HepG2 (cell line): Measurements from ENCODE around the gene FOSB. TPM values are rescaled to one million over a fixed set of nuclear protein-coding genes. Genes with fewer than 3 reads are reported as not detected.

ENCODE experiments used
- BRCA1 ChIP-seq: sonication (generic); formaldehyde crosslinking; IDR thresholded peaks from 2 replicates; pipeline ENCODE4 v1.4.0; 2020; ENCODE audit warnings: missing genetic modification reagents
- CBFB ChIP-seq: sonication (generic); formaldehyde crosslinking; IDR thresholded peaks from 2 replicates; pipeline ENCODE4 v1.4.0; 2020; ENCODE audit warnings: missing genetic modification reagents
- CBX5 ChIP-seq: sonication (generic); formaldehyde crosslinking; IDR thresholded peaks from 2 replicates; pipeline ENCODE4 v1.4.0; 2020; ENCODE audit warnings: missing genetic modification reagents, borderline replicate concordance
- DR1 ChIP-seq: sonication (generic); formaldehyde crosslinking; IDR thresholded peaks from 2 replicates; pipeline ENCODE4 v1.8.0; 2021; ENCODE audit warnings: mild to moderate bottlenecking, missing genetic modification reagents, inconsistent platforms
- GZF1 ChIP-seq: sonication (generic); formaldehyde crosslinking; IDR thresholded peaks from 2 replicates; pipeline ENCODE4 v1.5.1; 2020; ENCODE audit warnings: mild to moderate bottlenecking, missing genetic modification reagents
- KAT7 ChIP-seq: IDR thresholded peaks from 2 replicates; pipeline ENCODE4 v1.6.1; 2018; ENCODE audit warnings: borderline replicate concordance, missing compliant biosample characterization
- KDM5A ChIP-seq: fragments of 200-600 bp; sonication (generic); IDR thresholded peaks from 2 replicates; pipeline ENCODE4 v1.7.0; 2018; ENCODE audit warnings: antibody characterized with exemption, mild to moderate bottlenecking, low read length, borderline replicate concordance
- KDM5B ChIP-seq: sonication (generic); formaldehyde crosslinking; IDR thresholded peaks from 2 replicates; pipeline ENCODE4 v1.4.0; 2020; ENCODE audit warnings: missing genetic modification reagents, mild to moderate bottlenecking, borderline replicate concordance
- MATR3 ChIP-seq: sonication (generic); formaldehyde crosslinking; IDR thresholded peaks from 2 replicates; pipeline ENCODE4 v1.4.0; 2020; ENCODE audit warnings: missing genetic modification reagents
- MIER2 ChIP-seq: IDR thresholded peaks from 2 replicates; pipeline ENCODE4 v1.6.1; 2016; ENCODE audit warnings: missing biosample characterization, missing genetic modification reagents
- PRPF4 ChIP-seq: fragments of 200-400 bp; formaldehyde crosslinking; IDR thresholded peaks from 2 replicates; pipeline ENCODE4 v1.6.1; 2016; ENCODE audit warnings: low read length, low read depth; ENCODE audit not compliant: poor library complexity, severe bottlenecking
- REXO4 ChIP-seq: sonication (generic); formaldehyde crosslinking; IDR thresholded peaks from 2 replicates; pipeline ENCODE4 v1.8.0; 2022; ENCODE audit warnings: missing genetic modification reagents, mild to moderate bottlenecking, borderline replicate concordance
- RXRB ChIP-seq: IDR thresholded peaks from 2 replicates; pipeline ENCODE4 v1.6.1; 2016; ENCODE audit warnings: borderline replicate concordance, missing genetic modification reagents, missing compliant biosample characterization
- SALL1 ChIP-seq: sonication (generic); formaldehyde crosslinking; IDR thresholded peaks from 2 replicates; pipeline ENCODE4 v1.8.0; 2022; ENCODE audit warnings: mild to moderate bottlenecking, missing genetic modification reagents
- SP2 ChIP-seq: sonication (generic); formaldehyde crosslinking; IDR thresholded peaks from 2 replicates; pipeline ENCODE4 v1.5.1; 2020; ENCODE audit warnings: mild to moderate bottlenecking, missing genetic modification reagents
- STAT5B ChIP-seq: sonication (generic); formaldehyde crosslinking; IDR thresholded peaks from 2 replicates; pipeline ENCODE4 v1.4.0; 2020; ENCODE audit warnings: missing genetic modification reagents
- ZFP41 ChIP-seq: sonication (generic); formaldehyde crosslinking; IDR thresholded peaks from 2 replicates; pipeline ENCODE4 v1.4.0; 2020; ENCODE audit warnings: mild to moderate bottlenecking, missing genetic modification reagents, borderline replicate concordance
- ZNF143 ChIP-seq: sonication (generic); formaldehyde crosslinking; IDR thresholded peaks from 2 replicates; pipeline ENCODE4 v1.4.0; 2020; ENCODE audit warnings: missing genetic modification reagents
- ZNF205 ChIP-seq: IDR thresholded peaks from 2 replicates; pipeline ENCODE4 v1.6.1; 2018; ENCODE audit warnings: missing biosample characterization, missing genetic modification reagents
- ZSCAN20 ChIP-seq: sonication (generic); formaldehyde crosslinking; IDR thresholded peaks from 2 replicates; pipeline ENCODE4 v1.4.0; 2020; ENCODE audit warnings: missing genetic modification reagents, mild to moderate bottlenecking, borderline replicate concordance
- polyA plus RNA-seq, 8 experiments: library from polyadenylated mRNA; depleted of rRNA in 3 of 8; stranded (reverse) in 7 of 8; unstranded in 1 of 8; fragments of >200 nt; fragmentation: Illumina TruSeq in 4 of 8; extraction: Trizol in 4 of 8; gene quantifications; 2 replicates each; pipeline versions ENCODE4 v1.2.1 to v1.2.3, GENCODE V29; 2011 to 2016; ENCODE audit warnings: low read depth in 4 of 8, missing spikeins in 1 of 8, mixed read lengths in 1 of 8; ENCODE audit not compliant: insufficient read depth in 1 of 8
- total RNA-seq, 5 experiments: library from RNA; depleted of rRNA; stranded (reverse); fragments of >200 nt; fragmentation: Illumina TruSeq; extraction: Trizol; gene quantifications; 2 replicates each; pipeline ENCODE4 v1.2.3, GENCODE V29; 2016; ENCODE audit warnings: low read depth in 1 of 5
- TF ChIP-seq, protein P1 (sequence below): sonication (generic); formaldehyde crosslinking; IDR thresholded peaks from 2 replicates; pipeline ENCODE4 v1.4.0; 2020; ENCODE audit warnings: low read depth, missing genetic modification reagents
- TF ChIP-seq, protein P2 (sequence below): sonication (generic); formaldehyde crosslinking; IDR thresholded peaks from 2 replicates; pipeline ENCODE4 v1.8.1; 2023; ENCODE audit warnings: mild to moderate bottlenecking, missing genetic modification reagents, borderline replicate concordance
- TF ChIP-seq, protein P3 (sequence below): IDR thresholded peaks from 2 replicates; pipeline ENCODE4 v1.4.0; 2020; ENCODE audit warnings: mild to moderate bottlenecking, missing genetic modification reagents

FOSB gene
- total and polyA plus RNA-seq, 2 of the 13 experiments (the other 11 are each of a cell fraction or from before 2014, with no cell fraction given): 2.8 to 6.0 TPM

DNA sequence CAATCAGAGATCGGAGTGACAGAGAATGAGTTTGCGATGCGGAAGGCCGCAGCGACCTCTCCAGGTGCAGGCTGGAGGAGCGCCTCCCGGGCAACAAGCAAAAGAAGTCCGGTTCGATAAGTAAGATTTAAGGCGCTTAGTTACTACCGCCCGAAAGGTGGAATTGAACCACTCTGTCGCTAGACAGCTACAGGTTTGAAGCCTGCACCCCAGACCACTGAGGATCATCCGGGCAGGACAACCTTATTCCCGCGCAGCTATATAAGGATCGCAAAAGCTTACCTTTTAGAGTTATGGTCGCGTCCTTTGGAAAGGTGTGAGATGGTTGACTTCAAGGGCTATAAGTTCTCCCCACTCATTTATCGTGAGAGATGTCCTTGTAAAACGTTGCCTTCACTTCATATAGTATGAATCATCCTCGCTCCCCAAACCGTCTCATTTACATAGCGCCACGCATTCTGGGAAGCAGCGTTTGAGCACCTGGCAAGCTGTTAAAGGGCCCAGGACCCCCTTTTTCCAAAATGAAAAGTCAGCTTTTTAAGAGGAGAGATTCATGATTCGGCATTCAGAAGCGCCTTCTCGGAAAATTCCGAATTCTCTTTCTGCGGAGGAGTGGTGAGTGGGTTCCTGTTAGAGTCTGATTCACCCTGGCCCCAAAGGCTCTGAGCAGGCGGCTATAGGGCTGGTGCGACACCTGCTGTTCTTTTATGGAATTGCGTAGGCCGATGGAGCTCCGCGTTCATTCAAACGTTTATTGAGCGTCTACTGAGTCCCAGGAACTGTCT lies 10.8 kb downstream of the FOSB start (continued):
- TF ChIP-seq, protein P1, sequence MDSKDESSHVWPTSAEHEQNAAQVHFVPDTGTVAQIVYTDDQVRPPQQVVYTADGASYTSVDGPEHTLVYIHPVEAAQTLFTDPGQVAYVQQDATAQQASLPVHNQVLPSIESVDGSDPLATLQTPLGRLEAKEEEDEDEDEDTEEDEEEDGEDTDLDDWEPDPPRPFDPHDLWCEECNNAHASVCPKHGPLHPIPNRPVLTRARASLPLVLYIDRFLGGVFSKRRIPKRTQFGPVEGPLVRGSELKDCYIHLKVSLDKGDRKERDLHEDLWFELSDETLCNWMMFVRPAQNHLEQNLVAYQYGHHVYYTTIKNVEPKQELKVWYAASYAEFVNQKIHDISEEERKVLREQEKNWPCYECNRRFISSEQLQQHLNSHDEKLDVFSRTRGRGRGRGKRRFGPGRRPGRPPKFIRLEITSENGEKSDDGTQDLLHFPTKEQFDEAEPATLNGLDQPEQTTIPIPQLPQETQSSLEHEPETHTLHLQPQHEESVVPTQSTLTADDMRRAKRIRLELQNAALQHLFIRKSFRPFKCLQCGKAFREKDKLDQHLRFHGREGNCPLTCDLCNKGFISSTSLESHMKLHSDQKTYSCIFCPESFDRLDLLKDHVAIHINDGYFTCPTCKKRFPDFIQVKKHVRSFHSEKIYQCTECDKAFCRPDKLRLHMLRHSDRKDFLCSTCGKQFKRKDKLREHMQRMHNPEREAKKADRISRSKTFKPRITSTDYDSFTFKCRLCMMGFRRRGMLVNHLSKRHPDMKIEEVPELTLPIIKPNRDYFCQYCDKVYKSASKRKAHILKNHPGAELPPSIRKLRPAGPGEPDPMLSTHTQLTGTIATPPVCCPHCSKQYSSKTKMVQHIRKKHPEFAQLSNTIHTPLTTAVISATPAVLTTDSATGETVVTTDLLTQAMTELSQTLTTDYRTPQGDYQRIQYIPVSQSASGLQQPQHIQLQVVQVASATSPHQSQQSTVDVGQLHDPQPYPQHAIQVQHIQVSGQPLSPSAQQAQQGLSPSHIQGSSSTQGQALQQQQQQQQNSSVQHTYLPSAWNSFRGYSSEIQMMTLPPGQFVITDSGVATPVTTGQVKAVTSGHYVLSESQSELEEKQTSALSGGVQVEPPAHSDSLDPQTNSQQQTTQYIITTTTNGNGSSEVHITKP (CRISPR knock-in tag): peak; percentile 75; the same call in 1 of the 2 replicates
- no peak for TF ChIP-seq ZFP41 (CRISPR knock-in tag)
- TF ChIP-seq CBX5 (CRISPR knock-in tag): peak; percentile 58; the same call in 1 of the 2 replicates
- peak; percentile 40 for TF ChIP-seq PRPF4
- peak; percentile 72; the same call in 1 of the 2 replicates for TF ChIP-seq ZNF205 (CRISPR knock-in tag)
- TF ChIP-seq DR1 (CRISPR knock-in tag): no peak
- peak; percentile 52; the same call in 1 of the 2 replicates for TF ChIP-seq ZSCAN20 (CRISPR knock-in tag)
- peak; percentile 58 for TF ChIP-seq SALL1
- TF ChIP-seq, protein P2, sequence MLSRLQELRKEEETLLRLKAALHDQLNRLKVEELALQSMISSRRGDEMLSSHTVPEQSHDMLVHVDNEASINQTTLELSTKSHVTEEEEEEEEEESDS (CRISPR knock-in tag): peak; percentile 100
- peak; percentile 68; the same call in 1 of the 2 replicates for TF ChIP-seq BRCA1
- no peak for TF ChIP-seq MATR3
- no peak for TF ChIP-seq STAT5B
- peak; percentile 61; the same call in 1 of the 2 replicates for TF ChIP-seq MIER2 (CRISPR knock-in tag)
- TF ChIP-seq RXRB (CRISPR knock-in tag): peak; percentile 63
- TF ChIP-seq CBFB (CRISPR knock-in tag): peak; percentile 41; the same call in 1 of the 2 replicates
- TF ChIP-seq ZNF143 (CRISPR knock-in tag): peak; percentile 95
- no peak for TF ChIP-seq REXO4 (CRISPR knock-in tag)
- peak; percentile 41; the same call in 1 of the 2 replicates for TF ChIP-seq KDM5A
- TF ChIP-seq, protein P3, sequence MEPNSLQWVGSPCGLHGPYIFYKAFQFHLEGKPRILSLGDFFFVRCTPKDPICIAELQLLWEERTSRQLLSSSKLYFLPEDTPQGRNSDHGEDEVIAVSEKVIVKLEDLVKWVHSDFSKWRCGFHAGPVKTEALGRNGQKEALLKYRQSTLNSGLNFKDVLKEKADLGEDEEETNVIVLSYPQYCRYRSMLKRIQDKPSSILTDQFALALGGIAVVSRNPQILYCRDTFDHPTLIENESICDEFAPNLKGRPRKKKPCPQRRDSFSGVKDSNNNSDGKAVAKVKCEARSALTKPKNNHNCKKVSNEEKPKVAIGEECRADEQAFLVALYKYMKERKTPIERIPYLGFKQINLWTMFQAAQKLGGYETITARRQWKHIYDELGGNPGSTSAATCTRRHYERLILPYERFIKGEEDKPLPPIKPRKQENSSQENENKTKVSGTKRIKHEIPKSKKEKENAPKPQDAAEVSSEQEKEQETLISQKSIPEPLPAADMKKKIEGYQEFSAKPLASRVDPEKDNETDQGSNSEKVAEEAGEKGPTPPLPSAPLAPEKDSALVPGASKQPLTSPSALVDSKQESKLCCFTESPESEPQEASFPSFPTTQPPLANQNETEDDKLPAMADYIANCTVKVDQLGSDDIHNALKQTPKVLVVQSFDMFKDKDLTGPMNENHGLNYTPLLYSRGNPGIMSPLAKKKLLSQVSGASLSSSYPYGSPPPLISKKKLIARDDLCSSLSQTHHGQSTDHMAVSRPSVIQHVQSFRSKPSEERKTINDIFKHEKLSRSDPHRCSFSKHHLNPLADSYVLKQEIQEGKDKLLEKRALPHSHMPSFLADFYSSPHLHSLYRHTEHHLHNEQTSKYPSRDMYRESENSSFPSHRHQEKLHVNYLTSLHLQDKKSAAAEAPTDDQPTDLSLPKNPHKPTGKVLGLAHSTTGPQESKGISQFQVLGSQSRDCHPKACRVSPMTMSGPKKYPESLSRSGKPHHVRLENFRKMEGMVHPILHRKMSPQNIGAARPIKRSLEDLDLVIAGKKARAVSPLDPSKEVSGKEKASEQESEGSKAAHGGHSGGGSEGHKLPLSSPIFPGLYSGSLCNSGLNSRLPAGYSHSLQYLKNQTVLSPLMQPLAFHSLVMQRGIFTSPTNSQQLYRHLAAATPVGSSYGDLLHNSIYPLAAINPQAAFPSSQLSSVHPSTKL (CRISPR knock-in tag): peak; percentile 56
- TF ChIP-seq SP2: no peak
- no peak for TF ChIP-seq GZF1
- TF ChIP-seq KAT7 (CRISPR knock-in tag): no peak
- TF ChIP-seq KDM5B (CRISPR knock-in tag): peak; percentile 19; the same call in 1 of the 2 replicates
